ENCODE measurements around the gene UTP14C. TPM values are rescaled to one million over a fixed set of nuclear protein-coding genes. Genes with fewer than 3 reads are reported as not detected.
"Not testable (repeated sequence)": the region's sequence is repeated elsewhere in the genome, so short reads cannot be mapped to it uniquely, and the experiment has no call there.

The UTP14C gene
- total and polyA plus RNA-seq, 2 donors (not counting 1 experiment from before 2014, with no cell fraction given), result 14.5 to 20.5 TPM

DNA sequence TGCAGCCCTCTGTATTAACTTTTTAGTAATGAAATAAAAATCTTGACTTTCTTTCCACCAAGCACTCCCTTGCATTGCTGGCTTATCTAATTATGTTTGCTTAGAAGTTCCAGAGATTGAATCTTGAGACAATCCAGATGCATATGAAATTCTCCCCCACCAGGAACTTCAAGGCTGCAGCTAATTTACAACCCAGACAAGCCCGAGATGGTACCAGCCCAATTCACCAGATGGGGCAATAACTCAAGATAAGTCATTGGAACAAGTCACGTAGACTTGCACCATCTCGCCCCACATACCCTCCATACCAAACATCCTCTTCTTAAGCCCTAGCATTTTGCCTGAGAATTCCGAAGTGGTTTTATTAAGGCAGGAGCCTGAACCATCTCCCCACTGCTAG, 29.0 kb downstream of the UTP14C start:
- Histone ChIP-seq H3K4me3 (replicated peaks in 1 of 4; ENCODE audit: control extremely low read depth in 1 of 4, insufficient read depth in 1 of 4, low read depth in 3 of 4, low read length in 4 of 4) (no peak overlapping the region), H2AFZ (ENCODE audit: low read length) (no peak overlapping the region), H3K79me2 (ENCODE audit: control insufficient read depth, insufficient read depth, low read length) (no peaks in the 10 kb centered on the region), H3K4me2 (ENCODE audit: extremely low read depth, insufficient read depth, low read length) (no peak overlapping the region), H3K9me3 (ENCODE audit: control insufficient read depth, insufficient read depth, low read depth, low read length) (no peaks in the 10 kb centered on the region), H3K9ac (ENCODE audit: insufficient read depth, low read length) (no peak overlapping the region), H3K27ac (ENCODE audit: insufficient read depth, low read length) (no peak overlapping the region), H4K20me1 (ENCODE audit: control insufficient read depth, extremely low read depth, insufficient read depth, low read length) (no peaks in the 10 kb centered on the region), H3K4me1 (ENCODE audit: control insufficient read depth, extremely low read depth, insufficient read depth, low read length) (no peaks in the 10 kb centered on the region), H3K27me3 (ENCODE audit: control insufficient read depth, insufficient read depth, low read length) (no peaks in the 10 kb centered on the region), H3K36me3 (ENCODE audit: control insufficient read depth, insufficient read depth, low read length) (no peaks in the 10 kb centered on the region)
- no peak for TF ChIP-seq EZH2 (IDR thresholded peaks at IDR 0.05; ENCODE audit: low read length, missing control alignments)
- no peak for TF ChIP-seq CTCF (conservative IDR thresholded peaks at IDR 0.05 in 1 of 2, IDR thresholded peaks at IDR 0.05 in 1 of 2; ENCODE audit: low read depth in 1 of 2, low read length in 2 of 2)
- DNase-seq (ENCODE audit: low read depth in 2 of 2), result no peak

DNA sequence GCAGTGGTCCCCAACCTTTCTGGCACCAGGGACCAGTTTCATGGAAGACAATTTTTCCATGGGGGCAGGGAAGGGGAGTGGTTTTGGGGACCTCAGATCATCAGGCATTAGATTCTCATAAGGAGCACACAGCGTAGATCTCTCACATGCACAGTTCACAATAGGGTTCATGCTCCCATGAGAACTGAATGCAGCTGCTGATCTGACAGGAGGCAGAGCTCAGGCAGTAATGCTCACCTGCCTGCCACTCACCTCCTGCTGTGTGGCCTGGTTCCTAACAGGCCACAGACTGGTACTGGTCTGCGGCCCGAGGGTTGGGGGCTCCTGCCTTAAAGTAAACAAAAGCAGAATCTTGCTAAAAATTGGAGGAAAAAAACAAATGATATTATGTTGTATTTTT, 36.6 kb downstream of the UTP14C start:
- H3K36me3 ChIP-seq (ENCODE audit: control insufficient read depth, insufficient read depth, low read length); H2AFZ ChIP-seq (ENCODE audit: low read length); H3K4me1 ChIP-seq (ENCODE audit: control insufficient read depth, extremely low read depth, insufficient read depth, low read length); DNase-seq (ENCODE audit: low read depth in 2 of 2); H3K79me2 ChIP-seq (ENCODE audit: control insufficient read depth, insufficient read depth, low read length); H3K27ac ChIP-seq (ENCODE audit: insufficient read depth, low read length); H3K27me3 ChIP-seq (ENCODE audit: control insufficient read depth, insufficient read depth, low read length); H3K4me2 ChIP-seq (ENCODE audit: extremely low read depth, insufficient read depth, low read length); H3K4me3 ChIP-seq (replicated peaks in 1 of 4; ENCODE audit: control extremely low read depth in 1 of 4, insufficient read depth in 1 of 4, low read depth in 3 of 4, low read length in 4 of 4); H4K20me1 ChIP-seq (ENCODE audit: control insufficient read depth, extremely low read depth, insufficient read depth, low read length); H3K9me3 ChIP-seq (ENCODE audit: control insufficient read depth, insufficient read depth, low read depth, low read length); H3K9ac ChIP-seq (ENCODE audit: insufficient read depth, low read length): not testable (repeated sequence)

DNA sequence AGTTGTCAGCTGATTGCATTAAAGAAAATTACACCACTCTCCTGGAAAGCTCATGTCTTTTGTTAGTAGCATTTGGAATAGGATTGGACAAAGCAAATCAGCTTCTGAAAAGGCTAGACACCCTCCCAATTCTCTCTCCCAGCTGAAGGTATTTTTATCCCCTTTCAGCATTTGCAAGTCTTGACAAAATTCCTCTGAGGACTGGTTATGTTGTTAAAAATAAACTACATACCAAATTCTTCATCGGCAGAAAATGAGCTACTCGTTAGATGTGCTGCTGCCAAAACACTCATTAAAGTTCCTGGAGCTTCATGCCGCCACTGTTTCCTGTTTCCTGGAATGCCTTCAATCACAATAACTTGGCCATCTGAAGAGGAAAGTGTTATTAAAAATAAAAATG, 37.1 kb downstream of the UTP14C start:
- Histone ChIP-seq H3K79me2 (ENCODE audit: control insufficient read depth, insufficient read depth, low read length) (no peaks in the 10 kb centered on the region), H3K9ac (ENCODE audit: insufficient read depth, low read length) (no peak overlapping the region), H3K4me1 (ENCODE audit: control insufficient read depth, extremely low read depth, insufficient read depth, low read length) (no peaks in the 10 kb centered on the region), H4K20me1 (ENCODE audit: control insufficient read depth, extremely low read depth, insufficient read depth, low read length) (no peaks in the 10 kb centered on the region), H3K27me3 (ENCODE audit: control insufficient read depth, insufficient read depth, low read length) (no peaks in the 10 kb centered on the region), H2AFZ (ENCODE audit: low read length) (no peak overlapping the region), H3K36me3 (ENCODE audit: control insufficient read depth, insufficient read depth, low read length) (no peaks in the 10 kb centered on the region), H3K4me2 (ENCODE audit: extremely low read depth, insufficient read depth, low read length) (no peak overlapping the region), H3K27ac (ENCODE audit: insufficient read depth, low read length) (no peak overlapping the region), H3K4me3 (replicated peaks in 1 of 4; ENCODE audit: control extremely low read depth in 1 of 4, insufficient read depth in 1 of 4, low read depth in 3 of 4, low read length in 4 of 4) (no peak overlapping the region), H3K9me3 (ENCODE audit: control insufficient read depth, insufficient read depth, low read depth, low read length) (no peaks in the 10 kb centered on the region)
- peak in 1 of 2 donors; percentile 46 for DNase-seq (ENCODE audit: low read depth in 2 of 2)
- TF ChIP-seq EZH2 (IDR thresholded peaks at IDR 0.05; ENCODE audit: low read length, missing control alignments), result no peak

- Histone ChIP-seq H2AFZ (ENCODE audit: low read length) (no peak overlapping the region), H3K9me3 (ENCODE audit: control insufficient read depth, insufficient read depth, low read depth, low read length) (no peaks in the 10 kb centered on the region), H4K20me1 (ENCODE audit: control insufficient read depth, extremely low read depth, insufficient read depth, low read length) (no peaks in the 10 kb centered on the region), H3K27ac (ENCODE audit: insufficient read depth, low read length) (no peak overlapping the region), H3K4me2 (ENCODE audit: extremely low read depth, insufficient read depth, low read length) (no peak overlapping the region), H3K27me3 (ENCODE audit: control insufficient read depth, insufficient read depth, low read length) (no peaks in the 10 kb centered on the region), H3K4me3 (replicated peaks in 1 of 4; ENCODE audit: control extremely low read depth in 1 of 4, insufficient read depth in 1 of 4, low read depth in 3 of 4, low read length in 4 of 4) (no peak overlapping the region), H3K36me3 (ENCODE audit: control insufficient read depth, insufficient read depth, low read length) (no peaks in the 10 kb centered on the region), H3K4me1 (ENCODE audit: control insufficient read depth, extremely low read depth, insufficient read depth, low read length) (no peaks in the 10 kb centered on the region), H3K79me2 (ENCODE audit: control insufficient read depth, insufficient read depth, low read length) (no peaks in the 10 kb centered on the region), H3K9ac (ENCODE audit: insufficient read depth, low read length) (no peak overlapping the region)
- TF ChIP-seq EZH2 (IDR thresholded peaks at IDR 0.05; ENCODE audit: low read length, missing control alignments), result no peak
- no peak for TF ChIP-seq CTCF (conservative IDR thresholded peaks at IDR 0.05 in 1 of 2, IDR thresholded peaks at IDR 0.05 in 1 of 2; ENCODE audit: low read depth in 1 of 2, low read length in 2 of 2)
- DNase-seq (ENCODE audit: low read depth in 2 of 2), result peak in 1 of 2 donors; percentile 7
These were observed 42.7 kb downstream of the UTP14C start for GRCh38 chr13:52067237-52067636.

Measured in fibroblast of lung (primary cell).